Mesothelial cell of epicardium (in vitro differentiated cells): ENCODE results near the gene REPIN1. TPM values are rescaled to one million over a fixed set of nuclear protein-coding genes. Genes with fewer than 3 reads are reported as not detected.
A peak's percentile ranks its signal among the peaks of the same experiment; 100 is the strongest.

Experiments used
- DNase-seq, 2 experiments: peaks; one replicate each; pipeline ENCODE4 v3.0.0; 2021; ENCODE audit warnings: low spot score in 2 of 2; ENCODE audit not compliant: unreplicated experiment in 2 of 2
- H3K27ac Mint-ChIP-seq: 2 replicates; pipeline ENCODE4 v1.8.0; 2021; ENCODE audit warnings: mixed read lengths
- H3K27me3 Mint-ChIP-seq: 2 replicates; pipeline ENCODE4 v1.8.0; 2021; ENCODE audit warnings: low read depth, mixed read lengths
- H3K36me3 Mint-ChIP-seq: 2 replicates; pipeline ENCODE4 v1.8.0; 2021; ENCODE audit warnings: mixed read lengths
- H3K4me1 Mint-ChIP-seq: 2 replicates; pipeline ENCODE4 v1.8.0; 2021; ENCODE audit warnings: mixed read lengths
- H3K4me3 Mint-ChIP-seq: 2 replicates; pipeline ENCODE4 v1.8.0; 2021; ENCODE audit warnings: mild to moderate bottlenecking, moderate library complexity, mixed read lengths
- H3K9me3 Mint-ChIP-seq: 2 replicates; pipeline ENCODE4 v1.8.0; 2021; ENCODE audit warnings: mixed read lengths
- total RNA-seq: library from RNA; stranded (reverse); gene quantifications from 3 replicates; pipeline ENCODE4 v1.2.1, GENCODE V29; 2021
- TF ChIP-seq, protein P1 (sequence below): fragments of 200-600 bp; sonication (generic); IDR thresholded peaks from one replicate; pipeline ENCODE4 v1.5.0; 2021; ENCODE audit warnings: antibody characterized with exemption; ENCODE audit not compliant: unreplicated experiment

The REPIN1 gene
- total RNA-seq, 1 donor from 2014 or later, result 148 TPM

DNA sequence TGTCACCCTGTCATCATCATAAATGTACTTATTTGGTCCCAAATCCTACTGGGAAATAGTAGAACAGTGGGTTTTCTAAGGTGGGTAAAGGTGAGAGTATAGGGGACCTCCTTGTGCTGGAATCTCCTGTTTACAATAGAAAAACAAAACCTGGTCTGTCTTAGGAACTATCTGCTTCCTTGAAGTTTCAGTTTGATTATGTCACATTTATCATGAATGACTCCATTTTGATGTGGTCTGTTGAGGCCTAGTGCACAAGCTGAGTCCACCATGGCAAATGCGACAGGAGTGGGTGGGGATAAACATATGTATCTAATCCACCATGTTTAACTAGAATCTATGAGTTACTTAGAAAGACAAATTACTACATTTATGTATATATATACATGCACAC, 13.0 kb upstream of the REPIN1 start:
- H3K9me3 Mint-ChIP-seq, result no peaks in the 10 kb centered on the region
- H3K4me1 Mint-ChIP-seq, result peaks cover 2% of the 10 kb centered on the region
- DNase-seq, result no peak
- TF ChIP-seq, protein P1, sequence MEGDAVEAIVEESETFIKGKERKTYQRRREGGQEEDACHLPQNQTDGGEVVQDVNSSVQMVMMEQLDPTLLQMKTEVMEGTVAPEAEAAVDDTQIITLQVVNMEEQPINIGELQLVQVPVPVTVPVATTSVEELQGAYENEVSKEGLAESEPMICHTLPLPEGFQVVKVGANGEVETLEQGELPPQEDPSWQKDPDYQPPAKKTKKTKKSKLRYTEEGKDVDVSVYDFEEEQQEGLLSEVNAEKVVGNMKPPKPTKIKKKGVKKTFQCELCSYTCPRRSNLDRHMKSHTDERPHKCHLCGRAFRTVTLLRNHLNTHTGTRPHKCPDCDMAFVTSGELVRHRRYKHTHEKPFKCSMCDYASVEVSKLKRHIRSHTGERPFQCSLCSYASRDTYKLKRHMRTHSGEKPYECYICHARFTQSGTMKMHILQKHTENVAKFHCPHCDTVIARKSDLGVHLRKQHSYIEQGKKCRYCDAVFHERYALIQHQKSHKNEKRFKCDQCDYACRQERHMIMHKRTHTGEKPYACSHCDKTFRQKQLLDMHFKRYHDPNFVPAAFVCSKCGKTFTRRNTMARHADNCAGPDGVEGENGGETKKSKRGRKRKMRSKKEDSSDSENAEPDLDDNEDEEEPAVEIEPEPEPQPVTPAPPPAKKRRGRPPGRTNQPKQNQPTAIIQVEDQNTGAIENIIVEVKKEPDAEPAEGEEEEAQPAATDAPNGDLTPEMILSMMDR, result no peak
- no peaks in the 10 kb centered on the region for H3K27me3 Mint-ChIP-seq
- no peak overlapping the region for H3K27ac Mint-ChIP-seq
- H3K4me3 Mint-ChIP-seq, result no peak overlapping the region
- no peaks in the 10 kb centered on the region for H3K36me3 Mint-ChIP-seq

DNA sequence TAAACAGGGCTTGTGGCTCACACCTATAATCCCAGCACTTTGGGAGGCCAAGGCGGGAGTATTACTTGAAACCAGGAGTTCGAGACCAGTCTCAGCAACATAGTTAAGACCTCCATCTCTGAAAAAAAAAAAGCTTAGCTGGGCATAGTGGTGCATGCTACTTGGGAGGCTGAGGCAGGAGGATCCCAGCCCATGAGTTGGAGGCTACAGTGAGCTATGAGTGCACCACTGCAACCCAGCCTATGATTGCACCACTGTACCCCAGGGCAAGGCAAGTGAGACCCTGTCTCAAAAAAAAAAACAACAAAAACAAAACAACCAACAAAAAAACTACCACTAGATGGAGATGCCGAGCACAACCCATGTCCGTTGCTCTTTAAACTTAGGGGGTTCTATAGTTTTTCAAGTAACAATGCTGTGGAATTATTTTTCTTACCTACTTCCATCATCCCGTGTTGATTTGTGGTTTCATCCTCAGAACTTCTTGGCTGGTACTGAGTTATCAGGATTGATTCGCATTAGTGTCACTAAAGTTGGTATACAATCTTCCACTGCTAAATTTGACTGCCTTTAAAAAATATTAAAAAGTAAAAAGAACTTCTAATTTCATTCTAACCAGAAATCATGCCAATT, 12.2 kb upstream of the REPIN1 start:
- TF ChIP-seq, protein P1, result peak; percentile 71
- peaks cover 5% of the 10 kb centered on the region for H3K4me1 Mint-ChIP-seq
- H3K27ac Mint-ChIP-seq, result no peak overlapping the region
- H3K4me3 Mint-ChIP-seq, result no peak overlapping the region
- H3K27me3 Mint-ChIP-seq, result no peaks in the 10 kb centered on the region
- H3K9me3 Mint-ChIP-seq, result no peaks in the 10 kb centered on the region
- no peaks in the 10 kb centered on the region for H3K36me3 Mint-ChIP-seq
- no peak for DNase-seq

DNA sequence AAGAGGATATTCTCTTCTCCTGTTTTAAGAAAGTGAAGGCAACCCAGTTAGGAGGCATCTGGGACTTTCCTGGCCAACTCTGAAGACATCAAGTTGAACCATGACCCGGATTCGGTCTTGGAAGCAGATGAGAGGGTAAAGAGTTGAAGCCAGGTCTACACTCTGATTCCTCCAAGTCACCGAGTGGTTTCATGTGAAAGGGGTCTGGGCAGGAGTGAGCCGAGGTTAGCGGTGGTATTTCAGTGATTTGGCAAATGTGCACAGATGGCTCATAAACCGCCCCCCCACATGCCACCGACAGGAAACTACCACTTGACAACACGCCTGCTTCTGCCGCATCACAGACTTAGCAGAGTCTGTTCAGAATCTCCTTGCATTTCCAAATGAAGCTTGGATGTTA, 11.4 kb upstream of the REPIN1 start:
- no peak for DNase-seq
- Mint-ChIP-seq H3K27me3 (no peaks in the 10 kb centered on the region), H3K9me3 (no peaks in the 10 kb centered on the region), H3K4me3 (no peak overlapping the region), H3K4me1 (peaks cover 14% of the 10 kb centered on the region), H3K36me3 (no peaks in the 10 kb centered on the region), H3K27ac (no peak overlapping the region)
- TF ChIP-seq, protein P1, result no peak

DNA sequence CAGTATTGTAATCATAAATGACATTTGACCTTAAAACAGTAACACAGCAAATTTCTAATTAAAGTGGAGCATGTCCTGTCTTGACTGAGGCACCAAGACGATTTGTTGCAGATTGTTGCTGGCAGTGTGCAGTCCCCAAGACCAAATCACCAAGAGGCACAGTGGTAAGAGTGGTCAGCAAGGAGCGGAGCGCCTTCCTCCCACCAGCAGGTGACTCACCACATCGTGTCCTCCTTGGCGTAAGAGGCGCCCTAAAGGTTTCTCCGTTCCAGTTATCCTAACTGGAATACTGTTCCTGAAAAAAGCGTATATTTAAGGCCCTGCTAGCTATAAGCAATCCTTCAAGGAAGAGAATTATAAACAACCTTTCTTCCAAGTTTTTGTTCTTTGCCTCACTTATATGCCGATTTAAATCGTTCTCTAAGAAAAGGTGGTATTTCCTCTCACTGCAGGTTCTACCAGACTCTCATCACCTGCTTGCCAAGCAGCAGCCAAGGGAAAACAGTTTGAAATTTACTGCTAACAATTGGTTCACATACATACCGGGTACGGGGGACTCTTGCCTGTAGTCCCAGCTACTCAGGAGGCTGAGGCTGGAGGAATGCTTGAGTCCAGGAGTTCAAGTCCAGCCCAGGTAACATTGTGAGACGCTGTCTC, 10.7 kb upstream of the REPIN1 start:
- no peak for DNase-seq
- Mint-ChIP-seq H3K4me1 (peaks cover 18% of the 10 kb centered on the region), H3K36me3 (no peaks in the 10 kb centered on the region), H3K27ac (peak overlapping the region; percentile 34), H3K27me3 (no peaks in the 10 kb centered on the region), H3K9me3 (no peaks in the 10 kb centered on the region), H3K4me3 (no peak overlapping the region)
- TF ChIP-seq, protein P1, result no peak

DNA sequence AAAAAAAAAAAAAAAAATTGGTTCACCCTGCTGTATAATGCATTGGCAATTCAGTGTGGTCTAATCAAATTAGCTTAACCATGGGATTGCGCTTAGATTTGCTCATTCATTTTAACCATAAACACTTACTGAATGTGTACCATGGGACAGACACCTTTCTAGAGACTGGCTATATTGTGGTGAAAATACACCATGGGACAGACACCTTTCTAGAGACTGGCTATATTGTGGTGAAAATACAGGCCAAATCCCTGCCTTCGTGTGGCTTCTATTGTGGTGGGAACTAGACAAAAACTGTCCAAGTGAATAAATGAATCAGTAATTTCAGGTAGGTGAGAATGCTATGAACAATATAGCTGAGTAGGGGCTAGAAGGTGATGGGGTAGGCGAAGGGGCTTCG, 10.2 kb upstream of the REPIN1 start:
- no peaks in the 10 kb centered on the region for H3K36me3 Mint-ChIP-seq
- no peak for DNase-seq
- TF ChIP-seq, protein P1, result no peak

More for the DNA sequence above, 10.2 kb upstream of the REPIN1 start:
- Mint-ChIP-seq H3K4me1 (peaks cover 20% of the 10 kb centered on the region), H3K27me3 (no peaks in the 10 kb centered on the region), H3K9me3 (no peaks in the 10 kb centered on the region), H3K4me3 (no peak overlapping the region), H3K27ac (no peak overlapping the region)
